Small intestine (tissue), 7 donors: ENCODE data around the gene STAB2. TPM values are rescaled to one million over a fixed set of nuclear protein-coding genes. Genes with fewer than 3 reads are reported as not detected.

Experiments
- DNase-seq, 2 donors: peaks; one replicate each; pipeline versions ENCODE4 v3.0.0 to v3.0.0-alpha.2; 2013
- FAIRE-seq: peaks from 2 replicates; lab custom pipeline; 2012; peaks lifted over from hg19 to GRCh38; lab: Jason Lieb, UNC
- H3K27ac ChIP-seq, 3 donors: one replicate each; pipeline ENCODE4 v1.5.1; 2013; ENCODE audit warnings: low read length in 2 of 3, mild to moderate bottlenecking in 2 of 3, control low read depth in 1 of 3, inconsistent platforms in 1 of 3, low read depth in 1 of 3, moderate library complexity in 1 of 3
- H3K27me3 ChIP-seq, 3 donors: one replicate each; pipeline ENCODE4 v1.6.1; 2013; ENCODE audit warnings: low read length in 3 of 3, inconsistent platforms in 1 of 3; ENCODE audit not compliant: control insufficient read depth in 3 of 3, insufficient read depth in 3 of 3
- H3K36me3 ChIP-seq, 3 donors: one replicate each; pipeline ENCODE4 v1.6.1; 2013; ENCODE audit warnings: low read length in 3 of 3, inconsistent platforms in 1 of 3, low read depth in 1 of 3, mild to moderate bottlenecking in 1 of 3, moderate library complexity in 1 of 3; ENCODE audit not compliant: control insufficient read depth in 3 of 3, insufficient read depth in 2 of 3
- H3K4me1 ChIP-seq, 3 donors: one replicate each; pipeline ENCODE4 v1.6.1; 2013; ENCODE audit warnings: low read length in 2 of 3, inconsistent platforms in 1 of 3, low read depth in 1 of 3, mild to moderate bottlenecking in 1 of 3, moderate library complexity in 1 of 3; ENCODE audit not compliant: control insufficient read depth in 3 of 3, insufficient read depth in 2 of 3
- H3K4me3 ChIP-seq, 3 donors: one replicate each; pipeline ENCODE4 v1.5.1; 2013; ENCODE audit warnings: low read length in 3 of 3, control low read depth in 1 of 3, inconsistent platforms in 1 of 3, low read depth in 1 of 3, mild to moderate bottlenecking in 1 of 3, moderate library complexity in 1 of 3
- H3K9me3 ChIP-seq, 2 donors: one replicate each; pipeline ENCODE4 v1.6.1; 2013; ENCODE audit warnings: low read depth in 1 of 2, low read length in 1 of 2; ENCODE audit not compliant: control insufficient read depth in 2 of 2, insufficient read depth in 1 of 2
- WGBS, 3 donors: extraction: QIAGEN DNeasy Blood & Tissue Kit; methylation state at CpG; one replicate each; pipeline ENCODE4 v1.1.7; 2013; 5-methylcytosine and 5-hydroxymethylcytosine counted together
- polyA plus RNA-seq, 4 donors: library from polyadenylated mRNA; stranded (reverse) in 3 of 4; unstranded in 1 of 4; fragments of 200-250 nt in 3 of 4; fragments of 120-200 nt in 1 of 4; gene quantifications; one replicate each; pipeline versions ENCODE4 v1.2.1 to v1.2.3, GENCODE V29; 2013
- donor health status: healthy with polysubstance abuse.
- donor health status: control.
- donor health status: control.
- donor health status: Bipolar disorder and iron deficiency.
- donor health status: healthy.

STAB2 gene
- polyA plus RNA-seq, 4 donors, result 0.06 to 2.5 TPM; not detected in 2

DNA sequence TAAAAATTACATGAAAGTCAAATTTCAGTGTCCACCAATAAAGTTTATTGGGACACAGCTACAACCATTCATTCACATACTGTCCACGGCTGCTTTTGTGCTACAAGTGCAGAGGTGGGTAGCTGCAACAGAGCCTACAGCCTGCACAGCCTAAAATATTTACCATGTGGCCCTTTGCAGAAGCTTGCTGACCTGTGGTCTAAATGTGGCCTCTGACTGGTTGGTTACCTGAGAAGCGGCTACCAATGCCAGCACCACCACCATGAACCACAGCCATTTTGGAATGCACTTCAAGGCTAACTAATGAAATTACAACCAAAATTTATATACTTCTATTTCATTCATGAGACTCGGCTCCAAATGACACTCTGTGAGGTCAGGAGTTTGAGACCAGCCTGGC is 195.3 kb downstream of the STAB2 start:
- no peak for FAIRE-seq
- 95 to 99% (median 96%) methylated on average over 3 of the region's 3 CpGs for WGBS, 3 donors

GRCh38 chr12:103783744-103784664 is 196.9 kb downstream of the STAB2 start:
- Histone ChIP-seq H3K4me3 (no peak overlapping the region), H3K36me3 (peaks cover 0 to 20% (median 0%) of the 10 kb centered on the region in 3 donors), H3K27ac (no peak overlapping the region), H3K27me3 (no peaks in the 10 kb centered on the region), H3K4me1 (peaks cover 0 to 12% (median 0%) of the 10 kb centered on the region in 3 donors), H3K9me3 (no peaks in the 10 kb centered on the region)
- FAIRE-seq (no peak), DNase-seq (peak in 1 of 2 donors; percentile 8)
- 64 to 76% (median 65%) methylated on average over 5 of the region's 5 CpGs for WGBS, 3 donors

More for the DNA sequence above, 195.3 kb downstream of the STAB2 start:
- Histone ChIP-seq H3K36me3 (peaks cover 0 to 29% (median 0%) of the 10 kb centered on the region in 3 donors), H3K4me3 (no peak overlapping the region), H3K27ac (no peak overlapping the region), H3K4me1 (peaks cover 0 to 12% (median 0%) of the 10 kb centered on the region in 3 donors), H3K9me3 (no peaks in the 10 kb centered on the region), H3K27me3 (no peaks in the 10 kb centered on the region)
- no peak for DNase-seq

DNA sequence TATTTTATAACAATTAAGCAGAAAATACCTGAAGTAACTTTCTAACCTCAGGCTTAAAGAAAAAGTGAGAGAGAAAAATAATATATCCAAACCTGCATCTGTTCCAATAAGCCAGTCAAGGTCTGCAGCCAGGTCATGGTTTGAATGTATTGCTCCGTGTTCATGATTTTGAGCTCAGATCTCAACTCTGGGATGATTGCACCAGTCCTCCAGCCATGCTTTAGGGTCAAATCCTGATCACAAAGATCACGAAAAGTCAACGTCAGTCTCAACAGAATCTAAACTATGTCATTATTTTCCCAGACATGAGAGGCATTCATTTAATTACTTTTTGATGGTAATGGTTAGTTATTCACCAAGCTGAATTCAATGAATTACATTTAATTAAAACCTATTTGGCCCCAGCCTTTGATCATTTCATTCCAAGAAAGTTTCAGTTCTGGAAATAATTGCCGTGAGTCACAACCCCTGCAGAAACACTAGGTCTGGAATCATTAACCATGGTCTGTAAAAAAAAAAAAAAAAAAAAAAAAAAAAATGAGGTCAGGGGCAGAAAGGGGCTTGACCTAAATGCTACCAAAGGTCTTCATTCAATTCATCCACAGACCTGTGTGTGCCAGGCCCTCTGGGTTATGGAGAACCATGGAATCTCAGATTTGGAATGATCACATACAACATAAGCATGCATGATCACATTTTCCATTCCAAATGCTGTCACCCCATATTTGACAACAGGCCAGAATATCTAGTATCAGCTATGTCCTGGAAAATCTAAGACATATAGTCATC is 198.4 kb downstream of the STAB2 start:
- Histone ChIP-seq H3K4me3 (no peak overlapping the region), H3K27ac (no peak overlapping the region), H3K9me3 (no peaks in the 10 kb centered on the region), H3K4me1 (peaks cover 0 to 12% (median 0%) of the 10 kb centered on the region in 3 donors), H3K36me3 (peaks cover 0 to 15% (median 0%) of the 10 kb centered on the region in 3 donors), H3K27me3 (no peaks in the 10 kb centered on the region)
- WGBS, 3 donors, result 55 to 76% (median 66%) methylated on average over 4 of the region's 4 CpGs
- no peak for FAIRE-seq
- DNase-seq, result peak in 1 of 2 donors; percentile 31

- FAIRE-seq, result no peak
These were observed 199.1 kb downstream of the STAB2 start for GRCh38 chr12:103786201-103786600.

DNA sequence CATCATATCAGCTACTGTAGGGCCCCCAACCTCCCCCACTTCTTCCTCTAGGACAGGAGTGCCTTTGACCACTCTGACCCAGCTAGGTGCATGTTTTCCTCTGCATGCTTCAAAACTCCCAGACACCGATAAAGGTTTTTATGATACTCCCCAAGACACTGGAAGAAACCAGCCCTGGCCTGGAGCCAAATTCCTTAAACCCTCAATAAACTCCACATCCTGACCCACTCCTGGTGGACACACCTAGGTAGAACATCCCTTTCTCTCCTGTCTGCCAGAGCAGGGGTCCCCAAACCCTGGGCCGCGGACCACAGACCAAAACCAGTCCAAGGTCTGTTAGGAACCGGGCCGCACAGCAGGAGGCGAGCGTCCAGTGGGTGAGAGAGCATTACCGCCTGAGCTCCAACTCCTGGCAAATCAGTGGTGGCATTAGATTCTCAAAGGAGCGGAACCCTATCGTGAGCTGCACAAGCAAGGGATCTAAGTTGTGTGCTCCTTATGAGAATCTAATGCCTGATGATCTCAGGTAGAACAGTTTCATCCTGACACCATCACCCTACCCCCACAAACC is 204.4 kb downstream of the STAB2 start:
- H3K4me3 ChIP-seq, result no peak overlapping the region
- FAIRE-seq, result no peak

More at GRCh38 chr12:103786201-103786600, 199.1 kb downstream of the STAB2 start:
- Histone ChIP-seq H3K4me1 (peaks cover 0 to 12% (median 0%) of the 10 kb centered on the region in 3 donors), H3K27ac (no peak overlapping the region), H3K4me3 (no peak overlapping the region), H3K27me3 (no peaks in the 10 kb centered on the region), H3K9me3 (no peaks in the 10 kb centered on the region), H3K36me3 (peaks cover 0 to 15% (median 0%) of the 10 kb centered on the region in 3 donors)
- DNase-seq, result no peak

GRCh38 chr12:103793046-103793445 is 206.0 kb downstream of the STAB2 start:
- Histone ChIP-seq H3K4me1 (no peaks in the 10 kb centered on the region), H3K9me3 (no peaks in the 10 kb centered on the region), H3K27me3 (no peaks in the 10 kb centered on the region), H3K36me3 (peaks cover 0 to 25% (median 0%) of the 10 kb centered on the region in 3 donors), H3K4me3 (no peak overlapping the region), H3K27ac (no peak overlapping the region)
- DNase-seq, result peak in 1 of 2 donors; percentile 24
- FAIRE-seq, result no peak
- 29 to 72% (median 58%) methylated on average over 3 of the region's 3 CpGs for WGBS, 3 donors

More for the DNA sequence above, 204.4 kb downstream of the STAB2 start:
- Histone ChIP-seq H3K4me1 (no peaks in the 10 kb centered on the region), H3K27me3 (no peaks in the 10 kb centered on the region), H3K9me3 (no peaks in the 10 kb centered on the region), H3K27ac (no peak overlapping the region), H3K36me3 (peaks cover 0 to 24% (median 0%) of the 10 kb centered on the region in 3 donors)
- WGBS, 3 donors, result 74 to 85% (median 83%) methylated on average over 10 of the region's 10 CpGs
- DNase-seq, result no peak

- Histone ChIP-seq H3K27ac (no peak overlapping the region), H3K4me1 (no peaks in the 10 kb centered on the region), H3K27me3 (no peaks in the 10 kb centered on the region), H3K36me3 (peaks cover 0 to 25% (median 0%) of the 10 kb centered on the region in 3 donors), H3K9me3 (no peaks in the 10 kb centered on the region), H3K4me3 (no peak overlapping the region)
- DNase-seq (no peak), FAIRE-seq (no peak)
- 85 to 88% (median 88%) methylated on average over 9 of the region's 9 CpGs for WGBS, 3 donors
These were observed 206.5 kb downstream of the STAB2 start for GRCh38 chr12:103793512-103794045.
